Lower leg skin (tissue), 4 donors: ENCODE results near the gene DOC2A. TPM values are rescaled to one million over a fixed set of nuclear protein-coding genes. Genes with fewer than 3 reads are reported as not detected.

Experiments used
- DNase-seq, 2 donors: peaks; one replicate each; pipeline ENCODE4 v3.0.0-alpha.2; 2019; ENCODE audit warnings: low spot score in 2 of 2
- H3K4me3 ChIP-seq: fragments of 200-600 bp; sonication (generic); 2 replicates; pipeline ENCODE4 v1.5.1; 2017; ENCODE audit warnings: mild to moderate bottlenecking, low read depth; ENCODE audit not compliant: poor library complexity, severe bottlenecking
- CTCF ChIP-seq, 3 donors: fragments of 450-650 bp; IDR thresholded peaks; one replicate each; pipeline ENCODE4 v1.5.1; 2016; ENCODE audit warnings: antibody characterized with exemption in 3 of 3, mild to moderate bottlenecking in 3 of 3, moderate library complexity in 2 of 3
- POLR2A ChIP-seq, 2 donors: fragments of 450-650 bp; IDR thresholded peaks; one replicate each; pipeline ENCODE4 v1.6.1; 2016 to 2017; ENCODE audit warnings: antibody characterized with exemption in 2 of 2, mild to moderate bottlenecking in 1 of 2, moderate library complexity in 1 of 2
- WGBS, 2 donors: methylation state at CpG; one replicate each; pipeline ENCODE4 v1.1.5; 2018; 5-methylcytosine and 5-hydroxymethylcytosine counted together
- intact Hi-C: fragments of 100-400 bp; cut with DNase I; formaldehyde crosslinking; loops from one replicate; pipeline ENCODE4 v1.15.0; 2023; ENCODE audit warnings: low total_unique reads
- total RNA-seq, 4 donors: library from RNA; depleted of rRNA; stranded (reverse); fragments of >200 nt; gene quantifications; one replicate each; pipeline ENCODE4 v1.1.0, GENCODE V29; 2016

The DOC2A gene
- total RNA-seq, 4 donors from 2014 or later = 0.21 to 2.6 (median 0.69) TPM; not detected in 1

GRCh38 chr16:30004811-30005242, 6.0 kb downstream of the DOC2A start:
- DNase-seq = no peak
- intact Hi-C loops = no loop called here
- H3K4me3 ChIP-seq = no peak overlapping the region
- 58 to 62% methylated on average over 5 to 9 of the region's 11 CpGs for WGBS, 2 donors
- TF ChIP-seq CTCF (IDR thresholded peaks at IDR 0.05) (no peak), POLR2A (IDR thresholded peaks at IDR 0.05) (no peak)

- TF ChIP-seq POLR2A (IDR thresholded peaks at IDR 0.05) (no peak), CTCF (IDR thresholded peaks at IDR 0.05) (no peak)
- WGBS, 2 donors = 60 to 64% methylated on average over 19 of the region's 19 CpGs
- intact Hi-C loops = no loop called here
- no peak overlapping the region for H3K4me3 ChIP-seq
- DNase-seq = no peak
These were observed 6.4 kb downstream of the DOC2A start for GRCh38 chr16:30004424-30004776.

GRCh38 chr16:30003670-30004423, 7.0 kb downstream of the DOC2A start:
- TF ChIP-seq POLR2A (IDR thresholded peaks at IDR 0.05) (no peak), CTCF (IDR thresholded peaks at IDR 0.05) (no peak)
- WGBS, 2 donors = 86 to 87% methylated on average over 14 to 17 of the region's 17 CpGs
- intact Hi-C loops = no loop called here
- DNase-seq = no peak
- H3K4me3 ChIP-seq = no peak overlapping the region

GRCh38 chr16:30002614-30003346, 8.0 kb downstream of the DOC2A start:
- 83 to 85% methylated on average over 19 of the region's 19 CpGs for WGBS, 2 donors
- DNase-seq = no peak
- intact Hi-C loops = no loop called here
- TF ChIP-seq POLR2A (IDR thresholded peaks at IDR 0.05) (no peak), CTCF (IDR thresholded peaks at IDR 0.05) (no peak)
- no peak overlapping the region for H3K4me3 ChIP-seq

GRCh38 chr16:30000735-30001631, 9.8 kb downstream of the DOC2A start:
- WGBS, 2 donors = 78 to 82% methylated on average over 33 of the region's 33 CpGs
- intact Hi-C loops = no loop called here
- no peak for TF ChIP-seq POLR2A (IDR thresholded peaks at IDR 0.05)
- no peak for TF ChIP-seq CTCF (IDR thresholded peaks at IDR 0.05)

More at GRCh38 chr16:30000735-30001631, 9.8 kb downstream of the DOC2A start:
- no peak overlapping the region for H3K4me3 ChIP-seq
- DNase-seq = no peak
